Iris pigment epithelial cell (primary cell): Measurements from ENCODE around the gene TPPP2.

ENCODE experiments used
- DNase-seq: peaks from one replicate; pipeline ENCODE4 v3.0.0-alpha.2; 2011; ENCODE audit warnings: low read depth

TPPP2 gene

DNA sequence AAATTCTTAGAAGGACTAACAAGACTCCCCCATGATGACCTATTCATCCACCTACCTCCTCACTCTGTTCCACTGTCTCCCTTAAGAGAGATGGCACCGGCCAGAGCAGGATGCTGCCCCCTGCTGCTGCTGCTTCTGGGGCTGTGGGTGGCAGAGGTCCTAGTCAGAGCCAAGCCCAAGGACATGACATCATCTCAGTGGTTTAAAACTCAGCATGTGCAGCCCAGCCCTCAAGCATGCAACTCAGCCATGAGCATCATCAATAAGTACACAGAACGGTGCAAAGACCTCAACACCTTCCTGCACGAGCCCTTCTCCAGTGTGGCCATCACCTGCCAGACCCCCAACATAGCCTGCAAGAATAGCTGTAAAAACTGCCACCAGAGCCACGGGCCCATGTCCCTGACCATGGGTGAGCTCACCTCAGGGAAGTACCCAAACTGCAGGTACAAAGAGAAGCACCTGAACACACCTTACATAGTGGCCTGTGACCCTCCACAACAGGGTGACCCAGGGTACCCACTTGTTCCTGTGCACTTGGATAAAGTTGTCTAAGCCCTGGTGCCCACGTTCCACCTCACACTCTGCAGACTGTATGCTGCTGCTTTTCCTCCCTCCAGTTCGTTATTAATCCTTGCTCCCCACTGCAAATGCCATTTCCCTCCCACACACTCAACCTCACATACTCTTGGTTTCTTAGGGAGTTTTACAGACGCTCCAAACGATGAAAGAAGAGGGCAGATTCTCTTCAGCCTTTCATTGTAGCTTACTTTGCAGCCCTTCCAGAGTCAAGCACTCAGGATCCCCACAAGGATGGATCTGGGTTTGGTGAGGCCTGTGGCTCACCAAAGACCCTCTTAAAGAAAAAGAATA, 28.0 kb downstream of the TPPP2 start, which contains the start of gene RNASE8:
TSS of gene RNASE8 (plus strand) at position 20 of the 873 bp plus-strand sequence. CDS start at position 91, 71 bp downstream.
- peak; percentile 16 for DNase-seq

DNA sequence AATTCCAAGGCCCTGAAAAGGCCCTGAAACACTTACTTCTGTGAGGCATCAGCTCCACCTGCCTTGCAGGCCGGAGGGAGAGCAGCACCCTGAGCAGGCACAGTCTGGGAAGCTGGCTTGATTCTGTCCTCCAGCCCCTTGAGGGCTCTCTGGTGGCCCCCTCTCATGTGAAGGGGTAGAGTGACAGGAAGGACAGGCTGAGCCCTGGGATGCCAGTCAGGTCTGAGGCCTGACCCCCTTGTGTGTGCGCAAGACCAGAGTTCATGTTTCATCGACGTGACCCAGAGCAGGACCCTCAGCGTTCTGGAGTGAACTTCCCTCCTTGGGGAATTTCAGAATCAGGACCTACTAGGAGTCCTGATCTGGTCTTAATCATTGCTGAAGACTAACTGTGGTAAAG, 28.9 kb downstream of the TPPP2 start:
- DNase-seq: no peak

DNA sequence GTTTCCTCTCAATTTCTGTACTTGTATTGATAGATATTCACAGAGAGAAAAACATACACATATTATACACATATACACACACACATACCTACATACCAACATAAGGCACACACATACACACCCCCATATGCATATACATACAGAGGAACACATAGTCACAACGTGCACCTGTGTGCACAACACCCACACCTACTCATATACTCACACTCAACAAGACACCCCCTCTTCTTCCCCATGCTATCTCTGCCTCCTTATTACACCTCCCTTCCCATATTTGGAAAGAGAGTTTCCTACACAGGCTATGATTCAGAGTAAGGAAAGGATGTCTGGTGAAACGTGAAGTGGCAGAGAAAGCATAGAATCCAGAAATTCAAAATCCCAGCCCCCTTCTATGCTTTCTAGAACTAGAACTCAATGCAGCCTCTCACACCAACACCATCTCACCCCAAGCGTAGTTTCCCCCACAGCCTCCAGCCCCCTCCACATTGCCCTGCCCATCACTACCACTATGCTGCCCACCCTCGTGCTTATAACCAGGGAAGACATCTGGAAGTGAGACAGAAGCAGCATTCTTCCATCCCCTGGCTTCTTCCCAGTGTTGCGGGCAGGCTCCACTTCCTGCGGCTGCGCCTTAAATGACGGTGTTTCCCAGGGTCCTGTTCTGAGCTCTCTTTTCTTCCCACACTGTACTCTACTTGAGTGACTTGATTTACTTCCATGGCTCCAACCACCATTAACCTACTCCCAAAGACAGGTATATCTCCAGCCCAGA, 30.0 kb downstream of the TPPP2 start:
- DNase-seq: no peak

DNA sequence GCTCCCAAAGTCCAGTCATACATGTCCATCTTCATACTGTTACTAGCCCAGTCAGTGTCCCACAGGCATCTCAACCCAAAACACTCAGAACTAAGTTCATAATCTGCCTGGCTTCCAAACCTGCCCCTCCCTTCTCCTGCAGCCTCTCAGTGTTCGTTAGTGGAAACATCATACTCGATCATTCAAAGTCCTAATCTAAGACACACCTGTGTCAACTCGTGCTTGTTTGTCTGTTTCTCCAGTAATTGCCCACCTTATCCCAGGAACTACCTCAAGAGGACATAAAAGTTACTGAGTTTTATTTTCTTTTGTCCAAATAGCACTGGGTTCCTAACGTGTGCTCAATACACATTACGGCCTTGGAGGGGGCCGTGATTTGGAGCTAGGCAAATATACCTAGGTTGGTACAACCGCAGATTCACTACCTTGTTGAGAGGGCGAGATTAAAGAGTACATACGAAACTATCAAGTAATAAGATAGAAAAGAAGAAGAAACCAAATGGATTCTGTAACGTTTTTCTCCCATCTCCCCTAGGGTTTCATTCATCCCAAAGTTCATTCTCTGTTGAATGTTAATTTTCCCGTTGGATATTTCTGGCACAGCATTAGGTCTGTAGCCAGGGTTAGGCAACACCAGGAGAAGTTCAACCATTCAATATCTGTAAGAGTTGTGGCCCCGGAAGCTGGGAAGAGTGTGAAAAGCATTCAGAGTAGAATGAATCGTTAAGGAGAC, 30.8 kb downstream of the TPPP2 start:
- DNase-seq: no peak

DNA sequence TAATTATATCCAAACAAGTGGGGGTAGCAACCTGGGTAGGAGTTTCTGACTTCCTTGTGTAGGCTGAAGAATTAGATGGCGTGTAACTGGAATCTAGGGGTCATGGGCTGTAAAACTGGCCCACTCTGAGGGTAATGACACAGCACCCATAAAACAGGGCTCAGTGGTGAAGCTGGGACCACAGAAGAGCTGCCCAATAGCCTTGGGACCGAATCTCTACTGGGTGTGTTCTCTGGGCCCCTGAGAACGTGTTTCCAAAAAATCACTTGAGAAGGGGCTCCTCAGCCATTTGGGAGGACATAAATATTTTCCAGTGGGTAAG, 31.3 kb downstream of the TPPP2 start:
- no peak for DNase-seq

DNA sequence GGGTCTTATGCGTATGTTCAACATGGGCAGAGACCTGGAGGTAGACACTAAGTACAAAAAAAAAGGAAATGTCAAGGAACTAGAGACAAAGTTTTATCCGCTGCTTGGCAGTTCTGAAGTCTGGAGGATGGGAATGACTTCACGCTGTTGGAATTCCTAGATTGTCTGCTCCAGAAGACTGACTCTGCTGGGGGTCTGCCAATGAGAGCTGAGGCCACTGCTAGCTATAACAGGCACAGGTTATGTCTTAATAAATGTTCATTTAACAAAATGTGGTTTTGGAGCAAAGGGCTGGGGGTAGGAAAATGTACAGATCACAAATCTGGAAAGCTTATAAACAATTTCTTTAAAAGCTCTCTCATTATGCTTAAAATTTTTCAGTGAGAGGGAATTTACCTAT, 33.5 kb downstream of the TPPP2 start:
- DNase-seq: peak; percentile 90

DNA sequence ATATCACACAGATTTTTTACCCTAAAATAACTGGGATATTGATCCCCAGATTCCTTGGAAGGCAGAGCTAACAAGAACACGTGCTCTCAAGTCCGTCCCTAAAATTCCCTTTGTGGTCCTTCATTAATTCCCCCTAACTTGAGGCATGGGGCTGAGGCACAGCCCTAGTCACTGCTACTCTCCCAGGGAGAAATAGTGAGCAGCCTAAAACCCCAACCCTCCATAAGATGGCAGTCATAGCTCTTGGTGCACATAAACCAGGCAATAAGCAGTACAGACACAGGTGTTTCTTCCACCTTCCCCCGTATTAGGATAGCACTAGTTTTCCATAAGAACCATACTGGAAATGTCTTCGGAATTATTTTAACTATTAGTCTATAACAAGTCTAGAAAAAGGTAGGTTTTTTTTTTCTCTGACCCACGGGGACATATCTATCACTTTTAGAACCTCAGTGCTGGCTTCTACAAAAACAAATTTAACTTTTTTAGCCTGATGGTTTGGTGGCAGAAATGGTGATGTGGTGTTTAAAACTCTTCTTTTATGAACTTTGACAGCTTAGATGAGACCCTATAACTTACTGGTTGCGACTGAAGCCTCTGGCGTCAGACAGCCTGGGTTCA, 37.0 kb downstream of the TPPP2 start:
- DNase-seq: no peak

DNA sequence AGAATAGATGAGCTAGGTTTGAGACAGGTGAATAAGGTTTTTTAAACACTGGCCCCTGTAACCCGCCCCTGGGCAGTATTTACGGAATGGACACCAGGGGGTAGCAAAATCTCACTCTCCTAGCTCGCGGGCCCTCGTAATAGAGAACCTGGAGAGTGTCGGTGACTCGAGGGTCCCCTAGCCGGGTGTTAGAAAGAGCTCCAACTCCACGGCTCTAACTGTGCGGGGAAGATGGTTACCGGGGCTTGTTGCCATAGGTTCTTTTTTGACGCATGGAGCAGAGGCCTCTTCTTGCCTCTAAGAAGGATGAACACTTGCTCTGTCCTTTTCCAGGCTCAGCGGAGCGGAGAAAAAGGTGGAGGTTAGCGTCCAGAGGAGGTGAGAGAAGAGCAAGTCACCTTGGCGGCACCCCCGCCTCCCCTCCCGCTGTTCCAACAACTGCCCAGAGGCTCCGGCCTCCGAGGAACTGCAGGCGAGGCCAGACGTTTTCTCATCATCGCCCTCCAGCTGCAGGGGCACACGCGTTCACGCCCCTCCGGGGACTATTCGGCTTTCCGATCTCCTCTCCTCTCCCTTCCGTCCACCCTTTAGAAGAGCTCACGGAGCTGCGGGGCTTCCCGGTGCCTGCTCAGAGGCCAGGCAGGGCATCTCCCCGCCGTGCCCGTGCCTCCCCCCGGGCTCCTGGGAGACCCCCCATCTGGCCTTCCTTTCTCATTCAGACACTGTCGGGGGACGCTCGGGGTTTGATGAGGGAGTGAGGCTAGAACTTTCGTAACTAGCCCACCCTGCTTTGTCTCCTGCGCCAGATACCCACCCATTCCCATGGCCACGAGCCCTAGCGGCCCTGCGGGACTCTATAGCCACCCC, 38.7 kb downstream of the TPPP2 start:
- peak; percentile 45 for DNase-seq

DNA sequence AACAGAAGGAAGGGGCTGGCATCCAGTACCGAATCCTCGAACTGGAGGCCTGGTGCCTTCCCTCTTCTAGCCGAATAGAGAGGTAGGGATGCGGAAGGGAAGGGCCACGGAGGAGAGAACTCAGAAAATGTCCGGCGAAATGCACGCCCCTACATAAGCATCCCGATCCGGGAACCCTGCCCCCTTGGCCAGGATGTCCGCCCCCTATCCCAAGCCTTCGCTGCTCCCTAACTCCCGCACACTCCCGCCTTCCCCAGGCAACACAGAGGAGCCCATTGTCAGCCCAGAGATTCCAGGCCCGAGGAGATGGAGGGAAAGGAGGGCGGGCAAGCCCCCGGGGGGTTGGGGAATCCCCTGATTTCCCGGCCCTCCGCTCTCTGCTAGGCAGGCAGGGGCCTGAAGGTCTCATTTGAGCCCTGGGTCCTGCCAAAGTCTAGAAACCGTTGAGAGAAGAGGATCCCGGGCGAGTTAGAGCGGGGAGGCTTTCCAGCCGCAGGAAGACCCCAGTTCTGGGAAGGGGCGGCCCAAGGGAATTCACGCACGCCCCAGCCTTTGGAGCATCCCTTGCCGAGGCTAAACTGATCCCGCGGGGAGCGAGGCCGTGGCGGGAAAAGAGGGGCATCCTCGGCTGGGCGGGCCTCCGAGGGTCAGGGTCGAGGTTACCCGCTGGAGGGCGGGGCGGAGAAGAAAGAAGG, 39.5 kb downstream of the TPPP2 start:
- no peak for DNase-seq

DNA sequence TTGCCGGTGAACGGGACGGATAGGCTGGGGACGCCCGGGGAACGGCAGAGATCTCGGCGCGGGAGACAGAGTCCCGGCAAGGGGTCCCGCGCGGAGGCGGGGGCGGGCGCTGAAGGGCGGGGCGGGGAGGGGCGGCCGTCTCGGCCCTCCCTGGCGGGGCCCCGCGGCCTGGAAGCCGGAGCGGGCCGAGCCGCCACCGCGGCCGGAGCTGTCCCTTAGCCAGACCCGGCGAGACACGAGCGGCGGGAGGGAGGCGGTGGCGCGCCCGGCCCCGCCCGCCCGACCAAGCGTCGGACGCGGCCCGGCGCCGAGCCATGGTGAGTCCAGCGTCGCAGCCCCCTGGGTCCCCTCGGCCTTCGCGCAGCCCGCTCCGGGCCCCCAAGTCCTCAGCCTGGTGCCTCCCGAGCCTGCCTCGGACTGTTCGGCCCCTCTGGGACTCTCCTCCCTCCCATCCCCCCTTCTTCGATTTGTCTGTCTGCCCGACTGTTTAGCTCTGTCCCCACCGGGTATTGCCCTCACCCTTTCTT, 40.1 kb downstream of the TPPP2 start, which contains the start of gene ARHGEF40:
TSS of gene ARHGEF40 (plus strand) at position 222 of the 527 bp plus-strand sequence. CDS start at position 315, 93 bp downstream.
- peak; percentile 24 for DNase-seq

DNA sequence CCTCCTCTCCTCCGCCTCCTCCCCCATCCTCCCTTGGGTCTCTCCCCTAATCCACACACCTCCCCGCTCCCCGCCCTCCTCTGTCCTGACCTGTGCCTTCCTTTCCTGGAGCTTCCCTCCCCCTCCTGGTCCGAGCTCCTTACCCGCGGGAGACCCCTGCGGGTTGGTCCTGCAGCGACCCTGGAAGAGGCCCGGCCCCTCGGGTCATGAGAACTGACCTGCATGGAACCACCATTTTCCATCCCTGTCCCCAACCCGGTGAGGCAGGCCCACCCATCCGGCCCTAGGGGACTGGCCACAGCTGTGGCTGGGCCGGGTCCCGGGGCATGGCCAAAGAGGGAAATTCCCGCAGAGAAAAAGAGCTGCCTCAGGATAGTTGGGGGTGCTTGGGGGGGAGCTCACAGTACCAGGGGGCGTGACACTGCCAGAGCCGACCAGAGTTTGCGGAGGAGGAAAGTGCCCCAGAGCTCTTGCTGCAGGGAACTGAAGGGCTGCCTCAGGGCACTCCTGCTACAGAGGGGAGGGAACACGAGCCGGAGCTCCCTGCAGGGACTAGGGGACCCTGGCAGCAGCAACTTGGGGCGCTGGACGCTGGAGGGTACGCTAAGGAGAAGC, 40.7 kb downstream of the TPPP2 start:
- DNase-seq: peak; percentile 43

DNA sequence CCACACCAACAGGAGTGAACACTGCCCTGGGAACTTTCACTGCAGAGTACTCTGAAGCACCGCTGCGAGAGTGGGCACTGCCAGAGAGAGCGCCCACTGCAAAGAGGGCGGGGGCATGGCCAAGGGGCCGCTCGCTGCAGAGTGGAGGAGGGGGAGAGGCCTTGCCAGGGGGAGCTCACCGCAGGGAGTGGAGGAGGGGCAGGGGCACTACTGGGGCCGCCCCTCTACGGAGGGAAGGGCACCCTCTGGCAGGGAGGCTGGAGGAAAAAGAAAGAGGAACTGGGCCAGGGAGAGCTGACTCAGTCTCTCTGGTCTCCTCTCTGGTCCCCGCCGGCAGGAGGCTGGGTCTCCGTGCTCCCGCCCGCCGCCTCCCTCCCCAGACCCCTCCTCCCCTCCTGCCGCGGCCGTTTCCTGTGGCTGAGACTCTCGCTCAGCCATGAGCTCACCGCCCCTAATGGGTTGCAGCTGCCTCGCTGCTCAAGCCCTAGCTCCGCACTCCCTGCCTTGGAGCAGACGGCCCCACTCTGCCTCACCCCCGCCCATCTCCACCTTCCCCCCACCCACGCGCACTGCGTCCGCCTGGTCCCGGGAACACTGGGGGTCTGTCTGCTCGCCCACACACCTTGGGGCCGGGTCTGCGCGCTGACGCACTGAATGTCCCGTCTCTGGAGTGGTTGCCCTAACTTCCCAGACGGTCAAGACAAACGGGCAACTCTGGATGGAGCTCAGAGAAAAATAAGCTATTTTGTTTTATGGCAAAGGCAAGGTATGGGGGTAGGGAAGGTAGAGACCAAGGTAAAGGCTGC, 41.4 kb downstream of the TPPP2 start:
- DNase-seq: peak; percentile 94

DNA sequence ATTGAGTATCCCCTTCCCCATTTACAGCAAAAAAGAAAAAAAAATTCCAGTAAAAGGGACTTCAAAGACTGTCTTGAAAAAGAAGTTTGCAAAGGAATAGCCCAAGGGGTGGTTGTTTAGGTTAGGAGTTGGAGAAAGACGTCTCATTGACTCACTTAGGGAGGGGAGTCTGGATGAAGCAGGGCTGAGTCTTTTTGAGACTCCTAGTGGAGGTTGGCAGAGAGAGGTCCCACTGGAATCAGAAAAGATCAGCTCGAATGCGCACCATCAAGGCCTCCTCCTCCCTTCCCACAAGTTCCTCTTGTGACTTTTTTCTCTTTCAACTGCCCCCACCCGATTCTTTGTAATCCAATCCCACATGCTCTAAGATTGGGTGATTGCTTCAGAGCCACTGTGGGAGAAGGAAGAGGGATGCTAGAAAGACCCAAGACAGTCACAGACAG, 42.0 kb downstream of the TPPP2 start:
- DNase-seq: peak; percentile 70

DNA sequence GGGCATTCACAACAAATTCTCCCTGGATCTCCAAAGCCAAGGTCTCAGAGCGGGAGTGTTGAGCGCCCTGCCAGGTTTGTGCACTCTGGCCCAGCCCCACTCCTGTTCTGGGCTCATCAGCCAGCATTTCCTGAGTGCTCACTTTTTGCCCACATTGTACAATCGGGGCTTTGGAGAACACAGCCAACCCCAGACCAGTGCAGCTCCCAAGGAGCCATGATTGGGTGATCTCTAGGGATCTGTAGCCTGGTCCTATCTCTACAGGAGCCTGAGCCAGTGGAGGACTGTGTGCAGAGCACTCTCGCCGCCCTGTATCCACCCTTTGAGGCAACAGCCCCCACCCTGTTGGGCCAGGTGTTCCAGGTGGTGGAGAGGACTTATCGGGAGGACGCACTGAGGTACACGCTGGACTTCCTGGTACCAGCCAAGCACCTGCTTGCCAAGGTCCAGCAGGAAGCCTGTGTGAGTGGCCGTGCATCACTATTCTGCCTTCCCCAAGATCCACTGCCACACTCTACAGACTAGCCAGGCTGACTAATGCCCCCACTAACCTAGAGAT, 42.8 kb downstream of the TPPP2 start:
- no peak for DNase-seq

DNA sequence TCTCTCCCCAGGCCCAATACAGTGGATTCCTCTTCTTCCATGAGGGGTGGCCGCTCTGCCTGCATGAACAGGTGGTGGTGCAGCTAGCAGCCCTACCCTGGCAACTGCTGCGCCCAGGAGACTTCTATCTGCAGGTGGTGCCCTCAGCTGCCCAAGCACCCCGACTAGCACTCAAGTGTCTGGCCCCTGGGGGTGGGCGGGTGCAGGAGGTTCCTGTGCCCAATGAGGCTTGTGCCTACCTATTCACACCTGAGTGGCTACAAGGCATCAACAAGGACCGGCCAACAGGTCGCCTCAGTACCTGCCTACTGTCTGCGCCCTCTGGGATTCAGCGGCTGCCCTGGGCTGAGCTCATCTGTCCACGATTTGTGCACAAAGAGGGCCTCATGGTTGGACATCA, 43.9 kb downstream of the TPPP2 start:
- no peak for DNase-seq

DNA sequence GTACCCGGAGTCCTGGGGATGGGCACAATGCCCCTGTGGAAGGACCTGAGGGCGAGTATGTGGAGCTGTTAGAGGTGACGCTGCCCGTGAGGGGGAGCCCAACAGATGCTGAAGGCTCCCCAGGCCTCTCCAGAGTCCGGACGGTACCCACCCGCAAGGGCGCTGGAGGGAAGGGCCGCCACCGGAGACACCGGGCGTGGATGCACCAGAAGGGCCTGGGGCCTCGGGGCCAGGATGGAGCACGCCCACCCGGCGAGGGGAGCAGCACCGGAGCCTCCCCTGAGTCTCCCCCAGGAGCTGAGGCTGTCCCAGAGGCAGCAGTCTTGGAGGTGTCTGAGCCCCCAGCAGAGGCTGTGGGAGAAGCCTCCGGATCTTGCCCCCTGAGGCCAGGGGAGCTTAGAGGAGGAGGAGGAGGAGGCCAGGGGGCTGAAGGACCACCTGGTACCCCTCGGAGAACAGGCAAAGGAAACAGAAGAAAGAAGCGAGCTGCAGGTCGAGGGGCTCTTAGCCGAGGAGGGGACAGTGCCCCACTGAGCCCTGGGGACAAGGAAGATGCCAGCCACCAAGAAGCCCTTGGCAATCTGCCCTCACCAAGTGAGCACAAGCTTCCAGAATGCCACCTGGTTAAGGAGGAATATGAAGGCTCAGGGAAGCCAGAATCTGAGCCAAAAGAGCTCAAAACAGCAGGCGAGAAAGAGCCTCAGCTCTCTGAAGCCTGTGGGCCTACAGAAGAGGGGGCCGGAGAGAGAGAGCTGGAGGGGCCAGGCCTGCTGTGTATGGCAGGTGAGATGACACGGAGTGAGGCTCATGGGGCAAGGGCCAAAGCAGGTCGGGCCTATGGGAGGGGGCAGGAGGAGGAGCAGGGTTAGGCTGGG, 44.6 kb downstream of the TPPP2 start:
- no peak for DNase-seq

DNA sequence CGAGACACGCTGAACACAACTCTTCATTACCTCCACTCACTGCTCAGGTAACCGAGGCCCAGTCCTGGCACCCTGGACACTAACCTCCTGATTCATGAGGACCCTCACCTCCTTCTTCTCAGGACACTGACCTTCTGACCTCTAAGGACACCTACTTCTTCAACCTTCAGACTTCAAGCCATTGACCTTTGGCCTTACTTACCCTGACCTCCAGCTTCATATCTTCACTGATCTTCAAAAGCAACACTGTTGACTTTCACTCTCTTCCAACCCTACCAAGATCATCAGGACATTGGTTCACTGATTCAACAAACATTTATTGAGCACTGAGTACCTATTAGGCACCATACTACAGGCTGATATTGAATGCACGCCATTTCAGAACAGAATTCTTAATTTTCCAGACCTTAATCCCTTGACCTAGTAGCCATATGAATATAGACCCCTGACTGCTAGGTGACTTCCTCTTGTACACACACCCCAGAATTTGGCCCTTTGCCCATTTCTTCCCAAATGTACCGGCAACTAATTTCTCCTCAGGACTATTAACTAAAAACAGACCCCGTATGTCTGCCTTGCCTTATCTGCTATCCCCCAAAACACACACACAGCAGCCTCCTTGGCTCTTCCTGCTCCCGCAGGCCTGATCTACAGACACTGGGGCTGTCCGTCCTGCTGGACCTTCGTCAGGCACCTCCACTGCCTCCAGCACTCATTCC, 45.9 kb downstream of the TPPP2 start:
- no peak for DNase-seq
